Inferior parietal cortex (tissue), 1 donor: ENCODE measurements around the gene CDA.

Source experiments
- DNase-seq: peaks from one replicate; pipeline ENCODE4 v3.0.0-alpha.2; 2016; ENCODE audit errors: extremely low spot score

Gene CDA

DNA sequence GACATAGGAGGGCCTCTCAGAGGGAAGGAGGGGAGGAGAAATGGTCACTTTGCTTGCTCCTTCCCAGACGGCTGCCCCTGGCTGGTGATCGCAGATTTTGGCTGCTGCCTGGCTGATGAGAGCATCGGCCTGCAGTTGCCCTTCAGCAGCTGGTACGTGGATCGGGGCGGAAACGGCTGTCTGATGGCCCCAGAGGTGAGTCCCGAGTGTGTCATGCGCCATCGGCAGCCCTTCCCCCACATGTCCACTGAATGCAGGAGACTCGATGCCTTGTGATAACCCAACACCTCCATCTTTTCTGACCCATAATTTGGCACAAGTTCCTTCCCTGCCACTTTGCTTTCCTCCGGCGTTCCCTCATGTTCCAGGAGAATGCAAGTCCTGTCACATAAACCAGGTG lies 59.5 kb downstream of the CDA start:
- no peak for DNase-seq

DNA sequence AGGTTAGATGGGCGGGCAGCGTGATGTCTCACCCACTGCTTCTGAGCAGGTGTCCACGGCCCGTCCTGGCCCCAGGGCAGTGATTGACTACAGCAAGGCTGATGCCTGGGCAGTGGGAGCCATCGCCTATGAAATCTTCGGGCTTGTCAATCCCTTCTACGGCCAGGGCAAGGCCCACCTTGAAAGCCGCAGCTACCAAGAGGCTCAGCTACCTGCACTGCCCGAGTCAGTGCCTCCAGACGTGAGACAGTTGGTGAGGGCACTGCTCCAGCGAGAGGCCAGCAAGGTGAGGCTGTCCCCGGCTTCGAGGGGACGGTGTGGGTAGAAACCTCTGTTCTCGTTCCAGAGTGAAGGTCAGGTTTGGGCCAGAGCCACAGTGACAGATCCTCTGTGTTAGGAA lies 60.0 kb downstream of the CDA start:
- DNase-seq = no peak

DNA sequence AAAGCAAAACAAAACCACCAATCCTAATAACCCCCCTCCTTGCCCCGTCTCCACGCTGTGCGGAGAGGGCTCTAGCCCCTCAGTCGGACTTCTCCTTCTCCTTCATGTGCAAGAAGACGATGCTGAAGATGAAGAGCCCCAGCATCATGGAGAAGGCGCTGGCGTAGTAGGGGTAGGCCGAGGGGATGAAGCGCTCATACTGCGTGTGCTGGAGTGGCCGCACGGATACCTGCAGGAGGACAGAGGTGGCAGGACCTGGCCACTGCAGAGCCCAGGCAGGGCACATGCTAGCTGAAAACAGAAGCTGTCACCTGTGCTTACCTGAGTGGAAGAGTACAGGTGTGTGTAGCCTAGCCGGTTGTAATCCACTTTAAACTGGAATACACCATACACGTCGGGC lies 63.4 kb downstream of the CDA start:
- no peak for DNase-seq

DNA sequence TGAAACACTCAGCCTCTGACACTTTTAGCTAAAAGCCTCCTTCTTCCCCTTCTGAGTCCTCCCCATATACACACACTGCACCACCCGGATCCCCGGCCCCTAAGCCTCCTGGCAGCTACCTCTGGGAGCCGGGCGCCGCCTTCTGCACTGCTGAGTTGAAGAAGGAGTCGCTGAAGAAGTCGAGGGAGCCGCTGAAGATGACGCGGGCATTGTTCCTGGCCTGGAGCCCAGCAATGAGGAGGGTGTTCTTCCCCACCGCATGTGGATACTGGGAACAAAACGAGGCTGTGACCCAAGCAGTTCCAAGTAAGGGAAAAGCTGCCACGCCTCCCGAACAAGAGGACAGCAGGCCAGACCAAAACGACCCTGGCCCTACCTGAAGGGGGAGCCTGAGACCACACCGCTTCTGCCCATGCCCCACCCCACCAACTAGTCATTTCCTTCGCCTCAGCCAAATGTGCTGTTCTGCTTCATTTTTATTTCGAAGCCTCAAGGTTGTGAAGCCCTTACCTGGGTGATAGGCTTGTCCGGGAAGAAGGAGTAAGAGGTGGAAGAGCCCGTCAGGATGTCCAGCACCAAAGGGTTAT lies 65.3 kb downstream of the CDA start:
- no peak for DNase-seq

DNA sequence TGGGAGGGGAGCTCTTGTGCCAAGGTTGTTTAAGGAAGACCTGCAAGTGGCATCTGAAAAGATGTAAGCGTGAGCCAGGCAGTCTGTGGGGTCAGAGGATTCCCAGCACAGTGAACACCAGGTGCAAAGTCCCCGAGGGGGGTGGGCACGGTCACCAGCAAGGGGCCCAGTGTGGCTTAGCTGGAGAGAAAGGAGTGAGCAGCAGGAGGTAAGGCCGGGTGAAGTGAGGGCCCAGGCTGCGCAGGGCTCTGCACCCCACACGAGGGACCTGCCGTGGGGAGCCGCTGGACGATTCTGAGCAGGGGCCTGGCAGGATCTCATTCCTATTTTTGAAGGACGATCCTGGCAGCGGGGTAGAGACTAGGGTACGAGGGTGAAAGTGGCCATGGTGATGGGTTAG lies 68.1 kb downstream of the CDA start:
- DNase-seq = no peak

DNA sequence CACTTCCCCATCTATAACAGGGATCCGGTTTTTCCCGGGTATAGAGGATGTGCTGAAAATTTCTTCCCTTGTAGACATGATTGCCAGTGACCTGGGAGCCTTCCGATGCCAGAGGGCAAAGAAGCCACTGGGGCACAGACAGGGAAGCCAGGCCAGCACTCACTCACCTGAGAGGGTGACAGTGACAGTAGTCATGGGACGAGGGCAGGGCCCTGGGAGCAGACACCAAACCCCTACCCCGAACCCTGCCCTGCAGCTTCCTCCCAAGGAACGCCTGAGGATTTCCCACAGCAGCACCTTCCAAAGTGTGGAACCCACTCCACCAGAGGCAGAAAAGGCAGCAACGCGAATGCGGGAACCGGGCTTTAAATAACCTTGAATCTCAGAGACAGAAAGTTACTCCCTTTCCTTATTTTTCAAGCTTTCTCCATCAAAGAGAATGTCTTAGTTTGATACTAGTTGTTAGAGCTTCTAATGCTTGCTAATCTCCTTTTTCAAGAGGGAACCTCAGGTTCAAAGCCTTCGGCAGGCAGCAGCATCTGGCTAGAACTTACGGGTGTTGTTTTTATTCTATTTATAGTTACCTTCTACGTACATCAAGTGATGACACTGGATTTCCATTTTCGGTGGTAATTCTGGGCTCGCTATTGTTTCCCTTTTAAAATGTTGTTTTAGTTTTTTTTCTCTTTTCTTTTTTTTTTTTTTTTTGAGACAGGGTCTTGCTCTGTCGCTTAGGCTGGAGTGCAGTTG lies 69.4 kb downstream of the CDA start:
- no peak for DNase-seq

DNA sequence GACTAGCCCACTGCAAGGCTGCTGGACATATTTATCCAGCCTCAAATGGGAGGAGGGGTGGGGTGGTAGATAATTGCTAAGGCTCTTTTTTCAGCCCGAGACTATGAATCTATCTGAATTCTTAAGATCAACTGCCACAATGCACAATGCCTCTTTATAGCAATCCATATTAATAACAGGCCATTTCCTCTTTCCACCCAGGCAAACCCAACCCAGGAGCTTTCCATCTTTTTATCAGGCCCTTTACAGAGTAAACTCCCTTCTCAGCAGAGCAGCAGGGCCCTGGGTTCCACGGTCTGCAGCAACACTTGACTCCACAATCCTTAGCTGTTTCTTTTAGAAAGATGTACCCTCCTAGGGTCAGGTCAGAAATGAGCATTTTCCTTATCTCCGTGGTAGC lies 71.5 kb downstream of the CDA start:
- no peak for DNase-seq

DNA sequence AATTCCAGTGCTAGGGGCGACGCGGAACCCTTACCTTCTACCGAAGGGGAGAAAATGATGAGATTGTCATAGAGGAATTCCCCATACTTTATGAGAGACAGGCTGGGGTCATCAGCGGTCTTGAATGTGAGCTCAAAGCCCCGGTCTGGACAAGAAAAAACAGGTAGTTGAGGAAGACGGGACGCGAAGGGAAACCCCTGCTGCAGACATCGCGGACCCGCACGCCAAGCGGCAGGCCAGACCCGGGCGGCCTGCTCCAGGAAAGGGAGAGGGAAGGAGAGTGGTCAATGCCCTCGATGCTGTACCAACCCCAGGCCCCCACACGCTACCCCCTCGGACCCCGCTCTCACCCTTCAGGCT lies 71.9 kb downstream of the CDA start:
- DNase-seq = no peak

DNA sequence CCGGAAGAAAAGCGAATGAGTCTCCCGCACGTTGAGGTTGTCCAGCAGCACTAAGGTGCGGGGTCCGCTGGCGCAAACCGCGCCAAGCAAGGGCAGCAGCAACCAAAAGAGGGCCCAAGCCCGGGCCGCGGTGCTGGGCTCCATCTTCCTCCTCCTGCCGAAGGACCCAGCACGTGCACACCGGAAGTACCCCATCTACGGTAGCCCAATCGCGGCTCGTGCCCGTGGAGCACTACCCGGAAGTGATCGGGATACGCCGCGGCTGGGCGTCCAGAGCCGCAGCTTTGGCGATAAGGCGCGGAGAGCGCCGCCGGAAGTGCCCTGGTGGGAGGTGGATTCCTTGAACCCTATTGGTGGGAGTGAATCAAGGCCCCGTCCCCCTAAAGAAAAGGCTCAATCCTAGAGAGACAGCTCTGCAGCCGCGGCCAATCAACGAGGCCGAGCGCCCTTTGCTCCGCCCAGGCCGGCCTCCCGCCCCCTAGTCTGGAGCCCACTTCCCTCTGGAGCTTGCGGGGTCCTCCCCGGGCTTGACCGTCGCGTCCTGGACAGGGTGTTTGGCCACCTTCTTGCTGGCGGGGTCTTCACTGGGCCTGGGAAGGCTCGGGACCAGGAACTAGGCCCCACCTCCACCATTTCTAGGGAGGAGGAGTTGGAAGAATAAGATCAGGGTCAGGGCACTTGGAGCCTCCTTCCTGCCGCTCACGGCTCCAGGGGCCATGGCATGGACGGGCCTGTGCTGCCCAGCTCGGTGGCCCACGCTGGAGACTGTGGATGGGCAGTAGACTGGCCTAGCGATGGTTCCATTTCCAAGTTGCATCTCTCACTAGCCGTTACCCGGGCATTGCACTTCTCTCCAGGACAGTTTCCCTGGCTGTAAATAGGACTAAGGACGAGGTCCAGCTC lies 72.6 kb downstream of the CDA start, which contains the start of gene DDOST:
Gene DDOST (minus strand): TSS at position 163 of the 903 bp plus-strand sequence. CDS start 19 bp downstream, at position 144.
- peak; percentile 99 for DNase-seq

DNA sequence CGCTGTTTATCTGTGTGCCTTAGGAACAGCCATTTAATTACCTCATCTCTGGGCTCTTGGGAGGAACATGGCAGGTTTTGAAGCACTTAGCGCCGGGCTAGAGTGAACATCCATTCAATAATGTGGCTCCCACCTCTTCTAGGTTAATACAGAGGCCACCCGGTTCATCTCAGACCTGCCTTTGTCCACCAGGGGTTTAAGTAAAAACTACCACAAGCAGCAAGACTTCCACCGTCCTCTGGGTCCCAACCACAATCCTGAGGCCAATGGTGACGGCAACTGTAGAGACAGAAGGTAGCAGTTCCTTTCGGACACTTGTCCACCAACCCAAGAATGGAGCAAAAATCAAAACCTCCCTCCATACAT lies 73.2 kb downstream of the CDA start:
- DNase-seq = no peak

DNA sequence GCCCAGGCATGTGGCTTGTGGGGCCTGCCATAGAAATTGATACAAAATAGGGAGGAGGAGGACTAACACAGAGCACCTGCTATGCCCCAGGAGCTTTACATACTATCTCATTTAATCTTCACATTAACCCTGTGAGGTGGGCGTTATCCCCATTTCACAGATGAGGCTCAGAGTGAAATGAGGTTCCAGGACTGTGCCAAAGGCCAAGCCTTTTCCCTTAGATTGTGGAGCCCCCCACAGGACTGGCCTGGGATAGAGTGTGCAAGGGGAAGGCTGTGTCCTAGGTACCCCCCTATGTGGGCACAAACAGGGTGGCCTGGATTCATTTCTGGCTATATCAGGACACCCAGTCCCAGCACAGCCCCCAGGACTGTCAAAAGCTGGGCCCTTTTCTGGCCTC lies 74.5 kb downstream of the CDA start:
- DNase-seq = no peak

DNA sequence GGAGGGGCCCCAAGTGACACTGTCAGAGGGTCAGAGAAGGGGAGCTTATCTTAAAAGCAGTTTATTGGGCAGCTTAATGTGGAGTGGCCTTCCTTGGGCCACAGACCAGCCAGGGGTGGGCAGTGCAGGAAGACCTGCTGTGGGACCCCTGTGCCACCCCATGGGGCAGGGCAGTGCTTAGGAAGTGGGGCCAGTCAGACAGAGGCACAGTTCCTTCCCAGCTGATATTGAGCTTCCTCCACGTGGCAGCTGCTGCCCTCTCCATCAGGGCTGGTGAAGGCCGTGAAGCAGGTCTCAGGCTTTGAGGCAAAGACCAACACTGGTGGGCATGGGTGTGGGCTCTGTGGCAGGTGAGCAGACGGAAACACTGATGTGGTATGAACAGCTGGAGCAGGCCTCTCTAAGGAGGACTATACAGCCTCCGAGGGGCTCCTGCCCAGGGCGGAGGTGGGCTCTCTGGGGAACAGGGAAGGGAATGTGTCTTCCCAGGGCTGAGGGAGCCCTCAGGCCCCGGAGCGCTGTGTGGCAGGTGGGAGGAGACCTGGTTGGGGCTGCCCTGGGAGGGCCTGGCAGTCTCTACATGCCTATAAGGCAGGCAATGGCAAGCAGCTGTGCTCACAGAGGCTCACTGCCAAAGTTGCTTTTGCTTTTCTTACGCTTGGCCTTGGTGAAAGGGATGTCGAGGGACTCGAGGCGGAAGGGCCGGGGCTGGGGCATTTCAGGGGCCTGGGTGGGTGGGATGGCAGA lies 75.2 kb downstream of the CDA start:
- DNase-seq = no peak

DNA sequence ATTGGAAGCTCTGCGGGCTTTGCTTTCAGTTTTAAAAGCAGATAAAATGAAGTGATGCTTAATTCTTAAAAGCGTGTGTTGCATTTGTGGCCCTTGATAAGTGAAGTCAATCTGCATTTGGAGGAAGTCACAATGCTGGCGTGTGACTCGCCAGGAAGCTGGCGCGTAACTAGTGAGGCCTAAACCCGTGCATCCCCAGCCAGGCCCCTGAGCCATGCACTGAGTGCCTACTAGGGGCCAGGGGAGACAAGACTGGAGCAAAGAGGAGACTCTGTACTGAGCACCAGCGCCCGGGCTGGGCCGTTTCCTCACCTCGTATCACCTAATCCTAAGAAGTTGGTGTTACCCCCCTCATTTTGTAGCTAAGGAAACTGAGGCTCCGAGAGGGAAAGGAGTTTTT lies 76.8 kb downstream of the CDA start:
- DNase-seq = no peak

DNA sequence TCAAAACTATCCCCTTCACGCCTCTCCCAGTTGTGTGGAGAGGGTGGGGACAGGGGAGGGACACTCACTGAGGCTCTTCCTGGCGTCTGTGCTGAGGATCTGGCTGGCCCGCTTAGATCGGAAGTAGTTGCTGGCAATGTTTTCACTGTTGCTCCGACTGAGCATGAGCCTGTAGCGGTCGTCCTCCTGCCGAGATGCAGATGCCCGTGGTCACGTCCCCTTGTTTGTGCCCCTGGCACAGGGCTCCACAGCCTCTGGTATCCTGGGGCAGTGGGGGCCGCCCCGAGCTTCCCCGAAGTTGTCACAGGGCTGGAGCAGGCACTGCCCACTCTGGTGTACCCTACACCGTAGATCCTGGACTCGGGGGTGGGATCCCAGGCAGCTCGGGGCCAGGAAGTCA lies 77.2 kb downstream of the CDA start:
- no peak for DNase-seq

DNA sequence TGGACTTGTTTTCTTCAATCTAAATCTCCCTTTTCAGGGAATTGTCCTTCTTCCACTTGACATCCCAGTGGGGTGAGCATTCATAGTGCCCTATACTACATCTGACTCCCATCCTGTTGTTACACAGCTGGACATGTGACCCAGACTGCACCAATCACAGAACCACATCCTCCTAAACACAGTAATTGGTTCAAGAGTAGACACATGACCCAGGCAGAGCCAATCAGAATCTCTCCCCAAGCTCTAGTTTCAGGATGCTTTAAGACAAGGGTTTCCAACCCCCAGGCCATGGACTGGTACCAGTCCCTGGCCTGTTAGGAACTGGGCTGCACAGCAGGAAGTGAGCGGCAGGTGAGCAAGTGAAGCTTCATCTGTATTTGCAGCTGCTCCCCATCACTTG lies 77.9 kb downstream of the CDA start:
- DNase-seq = no peak
